ENCODE results near the gene ORC5. TPM values are rescaled to one million over a fixed set of nuclear protein-coding genes. Genes with fewer than 3 reads are reported as not detected.
"Not testable (repeated sequence)": the region's sequence is repeated elsewhere in the genome, so short reads cannot be mapped to it uniquely, and the experiment has no call there.

The ORC5 gene
- total RNA-seq, 2 donors from 2014 or later = 13.8 to 14.8 TPM

GRCh38 chr7:104242638-104243037, 34.8 kb upstream of the ORC5 start:
- ATAC-seq (ENCODE audit: insufficient number of reproducible peaks, low FRiP score, low read depth) (no peak), DNase-seq (ENCODE audit: low spot score) (no peak)
- no peak for TF ChIP-seq CTCF (IDR thresholded peaks at IDR 0.05)
- Histone ChIP-seq H3K36me3 (no peaks in the 10 kb centered on the region), H3K4me3 (no peak overlapping the region), H3K27me3 (replicated peaks; ENCODE audit: insufficient read depth) (no peaks in the 10 kb centered on the region), H3K27ac (no peak overlapping the region), H3K4me1 (ENCODE audit: control insufficient read depth in 1 of 2, low read depth in 2 of 2) (peaks cover 0 to 10% of the 10 kb centered on the region in 2 donors), H3K9me3 (no peaks in the 10 kb centered on the region)

- no peaks in the 10 kb centered on the region for H3K9me3 ChIP-seq
- ATAC-seq (ENCODE audit: insufficient number of reproducible peaks, low FRiP score, low read depth) = no peak
- H3K4me3 ChIP-seq = no peak overlapping the region
- no peak overlapping the region for H3K27ac ChIP-seq
- H3K27me3 ChIP-seq (replicated peaks; ENCODE audit: insufficient read depth) = no peaks in the 10 kb centered on the region
- no peak for TF ChIP-seq CTCF (IDR thresholded peaks at IDR 0.05)
- H3K4me1 ChIP-seq (ENCODE audit: control insufficient read depth in 1 of 2, low read depth in 2 of 2) = peaks cover 0 to 10% of the 10 kb centered on the region in 2 donors
- no peak for DNase-seq (ENCODE audit: low spot score)
- no peaks in the 10 kb centered on the region for H3K36me3 ChIP-seq
These were observed 33.9 kb upstream of the ORC5 start for GRCh38 chr7:104241538-104242209.

DNA sequence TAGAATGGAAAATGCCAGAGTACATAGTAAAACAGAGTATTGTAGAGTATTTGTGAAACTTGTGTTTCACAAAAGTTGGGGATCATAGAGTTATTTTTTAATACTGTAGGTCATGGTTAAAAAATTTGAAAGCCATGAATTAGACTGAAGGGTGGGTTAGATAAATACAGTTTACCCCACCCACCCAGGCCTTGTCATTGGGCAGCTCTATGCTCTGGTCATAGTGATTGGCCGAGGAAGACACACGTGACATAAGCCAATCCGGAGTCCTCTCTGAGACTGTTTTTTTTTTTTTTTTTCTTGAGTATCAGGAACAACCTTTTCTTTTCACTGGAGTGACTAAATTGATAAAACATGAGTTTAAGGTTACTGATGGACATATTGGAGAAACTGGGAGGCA, 33.3 kb upstream of the ORC5 start:
- no peaks in the 10 kb centered on the region for H3K36me3 ChIP-seq
- H3K4me1 ChIP-seq (ENCODE audit: control insufficient read depth in 1 of 2, low read depth in 2 of 2) = peaks cover 0 to 10% of the 10 kb centered on the region in 2 donors
- no peak overlapping the region for H3K4me3 ChIP-seq
- DNase-seq (ENCODE audit: low spot score) (no peak), ATAC-seq (ENCODE audit: insufficient number of reproducible peaks, low FRiP score, low read depth) (no peak)
- no peaks in the 10 kb centered on the region for H3K27me3 ChIP-seq (replicated peaks; ENCODE audit: insufficient read depth)
- no peak for TF ChIP-seq CTCF (IDR thresholded peaks at IDR 0.05)
- H3K27ac ChIP-seq = no peak overlapping the region
- H3K9me3 ChIP-seq = no peaks in the 10 kb centered on the region

DNA sequence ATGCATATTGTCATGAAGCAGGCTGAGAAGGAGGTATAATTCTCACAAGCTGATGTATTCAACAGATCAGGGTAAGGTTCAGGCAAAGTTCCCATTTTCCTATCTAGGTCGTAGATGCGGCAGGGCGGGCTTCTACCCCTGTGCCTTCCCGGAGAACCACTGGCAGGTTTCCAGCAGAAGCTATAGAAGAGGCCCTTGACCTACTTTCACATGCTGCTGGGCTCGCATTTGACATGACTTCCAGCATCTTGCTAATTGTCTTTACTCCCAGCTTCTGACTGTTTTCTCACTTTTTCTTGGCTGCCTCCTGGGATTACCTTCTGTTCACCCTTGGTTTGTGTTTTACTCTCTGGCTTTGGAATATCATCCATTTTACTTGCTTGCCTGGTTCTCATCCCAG, 32.6 kb upstream of the ORC5 start:
- Histone ChIP-seq H3K36me3 (no peaks in the 10 kb centered on the region), H3K27ac (no peak overlapping the region), H3K9me3 (no peaks in the 10 kb centered on the region), H3K4me3 (no peak overlapping the region), H3K27me3 (replicated peaks; ENCODE audit: insufficient read depth) (no peaks in the 10 kb centered on the region), H3K4me1 (ENCODE audit: control insufficient read depth in 1 of 2, low read depth in 2 of 2) (peaks cover 0 to 10% of the 10 kb centered on the region in 2 donors)
- no peak for ATAC-seq (ENCODE audit: insufficient number of reproducible peaks, low FRiP score, low read depth)
- no peak for TF ChIP-seq CTCF (IDR thresholded peaks at IDR 0.05)
- DNase-seq (ENCODE audit: low spot score) = no peak

DNA sequence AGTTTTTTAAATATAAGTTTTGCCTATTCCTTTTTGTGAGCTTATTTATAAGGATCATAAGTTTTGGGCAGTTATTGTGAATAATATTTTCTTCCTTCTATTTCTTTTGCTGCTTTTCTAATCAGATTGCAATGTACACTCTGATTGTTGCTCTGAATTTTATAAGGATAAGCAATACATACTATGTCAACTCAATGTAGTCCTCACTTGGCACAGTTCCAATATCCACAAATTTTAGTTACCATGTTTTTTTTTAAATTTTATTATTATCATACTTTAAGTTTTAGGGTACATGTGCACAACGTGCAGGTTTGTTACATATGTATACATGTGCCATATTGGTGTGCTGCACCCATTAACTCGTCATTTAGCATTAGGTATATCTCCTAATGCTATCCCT, 27.2 kb upstream of the ORC5 start:
- H3K9me3 ChIP-seq; H3K27ac ChIP-seq; H3K36me3 ChIP-seq; H3K4me3 ChIP-seq; H3K27me3 ChIP-seq (replicated peaks; ENCODE audit: insufficient read depth); ATAC-seq (ENCODE audit: insufficient number of reproducible peaks, low FRiP score, low read depth); DNase-seq (ENCODE audit: low spot score); H3K4me1 ChIP-seq (ENCODE audit: control insufficient read depth in 1 of 2, low read depth in 2 of 2): not testable (repeated sequence)

All from thoracic aorta (tissue), 2 donors.